A549 treated with Hydrocortisone at 1 μM for 4 hours (cell line): ENCODE data around the gene H2AZ2. TPM values are rescaled to one million over a fixed set of nuclear protein-coding genes. Genes with fewer than 3 reads are reported as not detected.

Experiments used
- total RNA-seq: library from RNA; stranded (reverse); fragments of 200-300 nt; extraction: Qiagen RNA extraction; gene quantifications from 5 replicates; pipeline ENCODE4 v1.2.3, GENCODE V29; 2022

H2AZ2 gene
- total RNA-seq: 197 to 266 TPM (median 255 TPM) in 5 replicates

DNA sequence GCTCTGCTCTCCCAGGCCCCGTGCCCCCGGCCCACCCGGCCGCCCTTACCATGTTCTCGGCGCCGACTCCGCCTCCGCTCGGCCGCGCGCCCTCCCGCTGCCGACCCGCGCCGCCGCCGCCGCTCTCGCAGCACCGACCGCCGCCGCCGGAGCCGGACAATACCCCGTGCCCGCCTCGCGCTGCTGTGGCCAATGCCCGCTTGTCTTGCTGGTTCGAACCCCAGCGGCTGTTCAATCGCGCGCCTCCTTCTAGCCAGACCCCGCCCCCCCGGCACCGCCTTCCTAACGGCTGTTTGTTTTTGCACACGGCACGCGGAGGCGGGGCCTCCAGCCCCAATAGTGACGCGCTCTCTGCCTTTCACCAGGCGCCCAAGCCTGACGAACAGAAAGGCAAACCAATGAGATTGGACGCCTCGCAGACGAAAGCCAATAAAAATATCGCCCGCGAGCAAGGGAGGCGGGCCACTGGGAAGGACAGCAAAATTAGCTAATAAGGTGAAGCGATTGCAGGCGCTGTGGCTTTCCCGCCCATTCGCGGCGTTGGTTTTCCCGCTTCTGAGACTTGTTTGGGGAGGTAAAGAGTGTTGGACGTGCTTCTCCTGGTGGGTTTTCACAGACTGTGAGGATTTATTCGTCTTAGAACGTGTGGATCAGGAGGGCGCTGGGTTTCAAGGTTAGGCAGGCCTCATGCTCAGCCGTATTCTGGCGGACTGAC, at the start of gene H2AZ2:
Gene H2AZ2 (minus strand): TSS at position 168 of the 715 bp plus-strand sequence. CDS start 116 bp downstream, at position 52.

DNA sequence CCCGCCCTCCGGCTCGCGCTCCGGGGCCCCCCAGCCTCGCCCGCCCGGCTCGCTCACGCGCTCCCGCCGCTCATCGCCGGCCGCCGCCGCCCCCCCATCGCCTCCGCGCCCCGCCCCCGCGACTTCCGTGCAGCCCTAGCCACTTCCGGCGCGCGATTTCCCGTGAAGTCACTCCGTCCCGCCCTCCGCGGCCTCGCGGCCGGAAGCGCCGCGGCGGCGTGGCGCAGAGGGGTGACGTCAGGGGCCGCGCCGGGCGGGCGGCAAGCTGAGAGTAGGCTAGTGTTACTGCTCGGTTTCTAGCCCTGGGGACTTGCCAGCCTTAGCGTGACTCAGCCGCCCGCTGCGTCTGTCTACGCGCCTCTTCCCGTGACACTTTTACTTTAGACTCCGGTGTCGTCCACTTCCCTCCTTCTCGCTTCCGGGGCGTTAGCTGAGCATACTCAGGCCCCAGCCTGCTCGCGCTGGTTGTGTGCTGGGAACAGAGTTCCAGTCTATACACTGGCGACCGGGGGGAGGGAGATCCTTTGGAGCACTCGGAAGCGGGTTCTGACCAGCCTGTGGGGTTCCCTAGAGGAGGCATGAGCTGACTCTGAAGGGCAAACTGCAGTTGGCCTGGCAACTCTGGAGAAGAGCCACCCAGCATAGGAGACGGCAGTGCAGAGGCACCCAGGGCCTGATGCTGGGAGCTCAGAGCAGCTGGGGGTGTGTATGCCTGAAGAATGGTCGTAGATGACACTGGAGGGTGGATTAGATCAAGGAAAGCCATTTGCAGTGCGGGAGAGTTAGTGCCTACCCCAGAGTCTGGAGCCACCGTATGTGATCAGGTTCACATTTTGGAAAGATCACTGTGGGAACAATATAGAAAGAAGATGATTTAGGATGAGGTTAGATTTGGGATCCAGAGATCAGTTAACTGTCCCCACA, 37.8 kb upstream of the H2AZ2 start, which contains the start of gene PURB:
Gene PURB (minus strand): TSS at position 137 of the 924 bp plus-strand sequence. CDS start 182 bp downstream, outside the sequence.

DNA sequence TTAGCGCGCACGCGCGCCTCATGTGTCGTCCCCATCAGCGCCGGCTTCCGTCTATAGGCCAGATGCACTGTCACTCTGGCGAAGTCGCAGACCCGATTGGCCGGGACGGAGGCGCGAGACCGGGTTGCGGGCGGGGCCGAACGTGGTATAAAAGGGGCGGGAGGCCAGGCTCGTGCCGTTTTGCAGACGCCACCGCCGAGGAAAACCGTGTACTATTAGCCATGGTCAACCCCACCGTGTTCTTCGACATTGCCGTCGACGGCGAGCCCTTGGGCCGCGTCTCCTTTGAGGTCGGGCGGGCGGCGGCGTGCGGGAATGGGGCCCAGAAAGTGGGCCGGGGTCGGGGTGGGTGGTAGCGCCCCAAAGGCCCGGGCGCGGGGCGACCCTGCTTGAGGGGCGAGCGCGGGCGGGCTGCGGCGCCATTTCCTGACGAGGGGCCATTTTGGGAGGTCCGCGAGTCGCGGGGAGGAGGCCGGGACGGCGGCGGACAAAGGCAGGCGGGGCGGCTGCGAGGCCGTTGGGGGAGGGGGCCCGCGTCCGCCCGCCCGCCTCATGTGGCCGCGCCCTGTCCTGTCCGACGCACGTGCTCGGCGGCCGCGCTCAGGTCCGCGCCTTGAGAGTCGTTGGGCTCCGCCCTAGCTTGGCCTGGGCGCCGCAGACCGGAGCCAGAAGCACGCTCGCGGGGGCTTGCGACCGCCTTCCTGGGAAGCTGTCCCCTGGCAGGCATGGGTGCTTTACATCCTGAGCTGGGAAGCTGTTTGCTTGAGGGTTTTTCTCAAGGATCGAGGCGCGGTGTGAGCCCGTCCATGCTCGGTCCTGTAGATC, 51.2 kb downstream of the H2AZ2 start, which contains the start of gene PPIA:
Gene PPIA (plus strand): TSS at position 178 of the 825 bp plus-strand sequence. CDS start 44 bp downstream, at position 222.

Other genes starting within 250 kb of the H2AZ2 start
- 26.4 to 36.1 TPM (median 29.9 TPM) in 5 replicates for gene OGDH, start 241.5 kb downstream of the H2AZ2 start, total RNA-seq
- gene ZMIZ2, start 99.2 kb downstream of the H2AZ2 start, total RNA-seq: 25.6 to 31.6 TPM (median 29.0 TPM) in 5 replicates
- gene PPIA, start 51.4 kb downstream of the H2AZ2 start, total RNA-seq: 5,081 to 5,969 TPM (median 5,222 TPM) in 5 replicates
- 11.5 to 14.9 TPM (median 13.1 TPM) in 5 replicates for gene PURB, start 37.4 kb upstream of the H2AZ2 start, total RNA-seq
- gene MYO1G, start 130.9 kb upstream of the H2AZ2 start, total RNA-seq: 0.16 to 0.25 TPM (median 0.21 TPM) in 5 replicates
- 39.8 to 53.1 TPM (median 45.7 TPM) in 5 replicates for gene CCM2, start 152.1 kb upstream of the H2AZ2 start, total RNA-seq
- gene NACAD, start 240.9 kb upstream of the H2AZ2 start, total RNA-seq: 0.22 to 0.37 TPM (median 0.31 TPM) in 5 replicates